OCI-LY7 (cell line): ENCODE results near the gene JDP2. TPM values are rescaled to one million over a fixed set of nuclear protein-coding genes. Genes with fewer than 3 reads are reported as not detected.
"Not testable (repeated sequence)": the region's sequence is repeated elsewhere in the genome, so short reads cannot be mapped to it uniquely, and the experiment has no call there.

ENCODE experiments used
- BruUV-seq: library from RNA; stranded (reverse); fragments of 400-500 nt; replicated peaks from 2 replicates; lab custom pipeline; 2021; lab: Mats Ljungman, UMichigan
- CTCF ChIA-PET: fragments of 300-600 bp; sonication (Branson Sonifier 250); formaldehyde crosslinking; loops from one replicate; lab custom pipeline; 2022; ENCODE audit warnings: antibody characterized with exemption; ENCODE audit not compliant: unreplicated experiment; lab: Charles Lee
- POLR2A ChIA-PET: fragments of 300-600 bp; sonication (Branson Sonifier 250); formaldehyde crosslinking; loops from one replicate; lab custom pipeline; 2022; ENCODE audit warnings: antibody characterized with exemption; lab: Charles Lee
- DNase-seq: peaks from one replicate; pipeline ENCODE4 v3.0.0-alpha.2; 2015; ENCODE audit warnings: low spot score
- H2AFZ ChIP-seq: fragments of 200-600 bp; sonication (generic), shearing (Covaris generic); 2 replicates; pipeline ENCODE4 v1.6.1; 2014; ENCODE audit warnings: mild to moderate bottlenecking, antibody characterized with exemption, low read length, moderate library complexity
- H3K27ac ChIP-seq: fragments of 200-600 bp; sonication (generic); 2 replicates; pipeline ENCODE4 v1.5.1; 2014; ENCODE audit warnings: mixed run types, low read depth, mild to moderate bottlenecking, moderate library complexity, low read length, inconsistent platforms; ENCODE audit not compliant: poor library complexity, severe bottlenecking
- H3K36me3 ChIP-seq: fragments of 200-600 bp; sonication (generic); 2 replicates; pipeline ENCODE4 v1.6.1; 2014; ENCODE audit warnings: mild to moderate bottlenecking, antibody characterized with exemption, low read length, moderate library complexity, mixed read lengths; ENCODE audit not compliant: insufficient read depth
- H3K4me1 ChIP-seq: fragments of 200-600 bp; sonication (generic); 2 replicates; pipeline ENCODE4 v1.5.1; 2014; ENCODE audit warnings: mild to moderate bottlenecking, low read length; ENCODE audit not compliant: insufficient read depth, poor library complexity, severe bottlenecking
- H3K4me2 ChIP-seq: fragments of 200-600 bp; sonication (generic); 2 replicates; pipeline ENCODE4 v1.6.1; 2014; ENCODE audit warnings: mild to moderate bottlenecking, low read length
- H3K4me3 ChIP-seq: fragments of 200-600 bp; sonication (generic); 2 replicates; pipeline ENCODE4 v1.5.1; 2014; ENCODE audit warnings: mild to moderate bottlenecking, low read depth, low read length; ENCODE audit not compliant: poor library complexity, severe bottlenecking
- H3K79me2 ChIP-seq: fragments of 200-600 bp; sonication (generic); 2 replicates; pipeline ENCODE4 v1.6.1; 2016; ENCODE audit warnings: low read depth, mild to moderate bottlenecking, low read length, moderate library complexity, mixed read lengths; ENCODE audit not compliant: insufficient read depth
- H3K9me2 ChIP-seq: fragments of 200-600 bp; sonication (generic); 2 replicates; pipeline ENCODE4 v1.6.1; 2016; ENCODE audit warnings: mild to moderate bottlenecking, low read length, mixed read lengths; ENCODE audit not compliant: insufficient read depth
- H3K9me3 ChIP-seq: fragments of 200-600 bp; sonication (generic); 2 replicates; pipeline ENCODE4 v1.6.1; 2014; ENCODE audit warnings: mild to moderate bottlenecking, mixed run types, low read length, mixed read lengths
- H4K20me1 ChIP-seq: fragments of 200-600 bp; sonication (generic); 2 replicates; pipeline ENCODE4 v1.6.1; 2014; ENCODE audit warnings: mild to moderate bottlenecking, antibody characterized with exemption, low read length, moderate library complexity, mixed read lengths; ENCODE audit not compliant: insufficient read depth
- CTCF ChIP-seq: fragments of 200-600 bp; sonication (generic); conservative IDR thresholded peaks from 2 replicates; pipeline ENCODE4 v1.5.1; 2014; ENCODE audit warnings: mild to moderate bottlenecking, antibody characterized with exemption, low read length, moderate library complexity, mixed read lengths
- EZH2phosphoT487 ChIP-seq: fragments of 200-600 bp; sonication (generic); IDR thresholded peaks from 2 replicates; pipeline ENCODE4 v1.6.1; 2018; ENCODE audit warnings: low read depth, borderline replicate concordance, mild to moderate bottlenecking, mixed run types, antibody characterized with exemption, low read length, moderate library complexity, mixed read lengths
- intact Hi-C: fragments of 100-400 bp; cut with micrococcal nuclease; formaldehyde crosslinking; loops from one replicate; pipeline ENCODE4 v1.10.0; 2022; ENCODE audit not compliant: unreplicated experiment
- total RNA-seq, 2 experiments: library from RNA; depleted of rRNA in 1 of 2; stranded (reverse); fragments of >200 nt in 1 of 2; shearing (Covaris generic) in 1 of 2; gene quantifications; 2 replicates each; pipeline ENCODE4 v1.2.3, GENCODE V29; 2014 to 2022

JDP2 gene
- total RNA-seq, 2 experiments from 2014 or later, result 45.7 to 62.7 TPM

GRCh38 chr14:75471059-75471458 lies 43.2 kb downstream of the JDP2 start:
- Histone ChIP-seq H4K20me1 (no peaks in the 10 kb centered on the region), H3K27ac (peak overlapping the region; percentile 98), H3K4me3 (peak overlapping the region; percentile 36), H3K4me2 (peak overlapping the region; percentile 62), H2AFZ (no peak overlapping the region), H3K79me2 (peaks cover 28% of the 10 kb centered on the region; the same call in 1 of the 2 replicates), H3K9me2 (no peaks in the 10 kb centered on the region), H3K36me3 (peaks cover 79% of the 10 kb centered on the region), H3K9me3 (no peaks in the 10 kb centered on the region), H3K4me1 (peaks cover 93% of the 10 kb centered on the region)
- DNase-seq, result no peak
- no TSS peak for BruUV-seq
- TF ChIP-seq CTCF (no peak), EZH2phosphoT487 (no peak)
- intact Hi-C loops, result loop anchor here (2.0 kb wide), 2 partner anchors 44 to 222 kb away; no protein-coding TSS in a partner anchor
- ChIA-PET CTCF (interaction anchor here (1.2 kb wide), 1 partner anchor 46 kb away, joined by 3 read pairs; no protein-coding TSS in a partner anchor), POLR2A (interaction anchor here (0.7 to 2.6 kb wide), 7 partner anchors 9 to 37 kb away, joined by 3 to 12 read pairs (median 4); no protein-coding TSS in a partner anchor)

GRCh38 chr14:75474127-75474526 lies 46.3 kb downstream of the JDP2 start:
- POLR2A ChIA-PET, result interaction anchor here (0.7 kb wide), 1 partner anchor 11 kb away, joined by 3 read pairs; no protein-coding TSS in a partner anchor
- H3K36me3 ChIP-seq, result peaks cover 57% of the 10 kb centered on the region
- H2AFZ ChIP-seq, H3K27ac ChIP-seq, CTCF ChIA-PET, H3K9me3 ChIP-seq, intact Hi-C loops, BruUV-seq, H3K4me3 ChIP-seq, H4K20me1 ChIP-seq, DNase-seq, H3K9me2 ChIP-seq, H3K79me2 ChIP-seq: not testable (repeated sequence)
- H3K4me2 ChIP-seq, result peak overlapping the region; percentile 18; the same call in 1 of the 2 replicates
- peaks cover 91% of the 10 kb centered on the region for H3K4me1 ChIP-seq

DNA sequence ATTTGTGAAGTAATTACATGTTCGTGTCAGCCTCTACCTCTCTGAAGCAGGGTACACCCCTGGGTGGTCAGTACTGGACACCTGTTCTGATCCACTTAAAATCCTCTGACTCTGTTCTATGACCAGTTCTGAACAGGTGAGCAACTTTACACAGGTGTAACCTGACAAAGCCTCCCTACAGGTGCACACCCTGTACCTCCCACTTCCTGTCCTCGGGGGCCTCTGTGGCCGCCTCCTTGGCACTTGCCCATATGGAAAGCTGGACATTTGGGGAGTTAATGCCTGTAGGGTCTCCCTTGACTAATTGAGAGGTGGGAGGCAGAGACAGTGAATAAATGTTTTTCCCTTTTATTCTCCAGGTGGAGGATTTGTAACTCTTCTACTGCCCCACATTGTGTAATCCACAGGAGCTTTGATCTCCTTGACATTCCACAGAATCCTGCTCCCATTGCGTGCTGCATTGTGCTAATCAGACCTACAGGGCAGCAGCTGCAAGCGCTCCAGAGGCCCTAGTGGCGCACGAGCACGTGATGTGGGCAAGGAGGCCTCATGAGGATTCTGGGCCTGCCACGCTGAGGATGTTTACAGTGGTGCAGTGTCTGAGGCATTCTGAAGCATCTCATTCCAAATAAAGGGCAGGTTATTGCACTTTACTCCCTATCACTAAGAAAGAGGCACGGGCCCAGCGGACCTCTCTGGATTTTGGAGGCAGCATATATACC lies 48.6 kb downstream of the JDP2 start:
- peaks cover 40% of the 10 kb centered on the region for H3K36me3 ChIP-seq
- peak overlapping the region; percentile 40 for H3K27ac ChIP-seq
- ChIA-PET POLR2A (interaction anchor here (0.6 to 2.9 kb wide), 6 partner anchors 11 to 380 kb away, joined by 3 to 11 read pairs (median 3); no protein-coding TSS in a partner anchor), CTCF (no interaction called here)
- TF ChIP-seq EZH2phosphoT487 (no peak), CTCF (peak; percentile 21; the same call in 1 of the 2 replicates)
- H3K9me2 ChIP-seq, result no peaks in the 10 kb centered on the region
- peaks cover 88% of the 10 kb centered on the region for H3K4me1 ChIP-seq
- H3K79me2 ChIP-seq, result peaks cover 4% of the 10 kb centered on the region; the same call in 1 of the 2 replicates
- H2AFZ ChIP-seq, result no peak overlapping the region
- DNase-seq, result peak; percentile 71
- H3K4me3 ChIP-seq, result peak overlapping the region; percentile 4
- no peaks in the 10 kb centered on the region for H3K9me3 ChIP-seq
- intact Hi-C loops, result no loop called here
- H3K4me2 ChIP-seq, result peak overlapping the region; percentile 47
- no peaks in the 10 kb centered on the region for H4K20me1 ChIP-seq
- BruUV-seq, result no TSS peak
